Fibroblast of villous mesenchyme (primary cell): ENCODE data around the gene FAM174B. TPM values are rescaled to one million over a fixed set of nuclear protein-coding genes. Genes with fewer than 3 reads are reported as not detected.
"Not testable (repeated sequence)": the region's sequence is repeated elsewhere in the genome, so short reads cannot be mapped to it uniquely, and the experiment has no call there.

Source experiments
- DNase-seq: peaks from one replicate; pipeline ENCODE4 v3.0.0-alpha.2; 2010; ENCODE audit warnings: low read depth
- H3K4me3 ChIP-seq: 2 replicates; pipeline ENCODE4 v1.5.1; 2011; ENCODE audit warnings: low read depth, mild to moderate bottlenecking, low read length
- CTCF ChIP-seq: IDR thresholded peaks from 2 replicates; pipeline ENCODE4 v1.5.1; 2012; ENCODE audit warnings: low read depth, mild to moderate bottlenecking, low read length; ENCODE audit not compliant: insufficient read depth
- total RNA-seq: library from RNA; depleted of rRNA; stranded (reverse); fragments of >200 nt; gene quantifications from 2 replicates; pipeline ENCODE4 v1.2.3, GENCODE V29; 2012

Gene FAM174B
- total RNA-seq, 1 donor = 3.9 TPM

GRCh38 chr15:92611150-92611549 lies 44.4 kb downstream of the FAM174B start:
- TF ChIP-seq CTCF = no peak
- no peak for DNase-seq
- H3K4me3 ChIP-seq = no peak overlapping the region

- no peak for TF ChIP-seq CTCF
- no peak for DNase-seq
Observed at GRCh38 chr15:92610101-92610520, 45.5 kb downstream of the FAM174B start.

GRCh38 chr15:92608866-92609700 lies 46.5 kb downstream of the FAM174B start:
- no peak overlapping the region for H3K4me3 ChIP-seq
- no peak for DNase-seq
- no peak for TF ChIP-seq CTCF

More at GRCh38 chr15:92610101-92610520, 45.5 kb downstream of the FAM174B start:
- no peak overlapping the region for H3K4me3 ChIP-seq

GRCh38 chr15:92606836-92607150 lies 48.8 kb downstream of the FAM174B start:
- H3K4me3 ChIP-seq, DNase-seq: not testable (repeated sequence)

- TF ChIP-seq CTCF = no peak
Observed at GRCh38 chr15:92606126-92606835, 49.3 kb downstream of the FAM174B start.

GRCh38 chr15:92605225-92605944 lies 50.2 kb downstream of the FAM174B start:
- no peak overlapping the region for H3K4me3 ChIP-seq
- no peak for DNase-seq
- TF ChIP-seq CTCF = no peak

More at GRCh38 chr15:92606126-92606835, 49.3 kb downstream of the FAM174B start:
- DNase-seq = no peak
- no peak overlapping the region for H3K4me3 ChIP-seq
